VCaP (cell line): Measurements from ENCODE around the gene SLC6A17.
A peak's percentile ranks its signal among the peaks of the same experiment; 100 is the strongest.

Experiments
- H3K27ac ChIP-seq: fragments of 450-650 bp; 2 replicates; pipeline ENCODE4 v1.5.1; 2017
- CTCF ChIP-seq: fragments of 450-650 bp; conservative IDR thresholded peaks from 2 replicates; pipeline ENCODE4 v1.5.1; 2017; ENCODE audit warnings: mild to moderate bottlenecking, moderate library complexity

SLC6A17 gene

DNA sequence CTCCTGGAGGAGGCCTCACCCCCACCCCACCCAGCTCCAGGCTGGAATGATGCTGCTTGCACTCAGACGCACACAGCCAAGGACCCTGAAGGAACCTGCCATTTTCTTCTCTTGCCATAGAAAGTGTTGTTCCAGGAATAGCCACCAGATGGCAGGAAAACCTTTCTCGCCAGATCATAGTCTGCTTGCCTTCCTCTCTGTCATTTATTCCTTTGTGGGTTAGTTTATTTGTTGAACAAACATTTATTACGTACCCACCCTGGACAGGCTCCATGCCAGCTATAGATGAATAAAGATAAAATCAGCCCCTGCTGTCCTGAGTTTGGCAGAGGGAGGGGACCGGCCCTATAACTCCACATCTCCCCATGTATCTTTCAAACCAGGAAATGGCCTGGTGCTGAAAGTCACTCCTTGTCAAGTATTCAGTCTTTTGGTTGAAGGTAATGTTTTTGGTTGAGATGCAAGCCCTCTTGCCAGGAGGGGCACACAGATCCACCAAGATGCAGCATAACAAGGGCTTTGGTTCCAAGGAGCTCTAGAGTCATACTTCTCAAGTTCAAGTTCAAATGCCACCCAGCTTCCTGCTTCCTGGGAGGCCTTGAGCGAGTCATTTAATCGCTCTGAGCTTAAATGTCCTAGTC is 52.8 kb downstream of the SLC6A17 start:
- H3K27ac ChIP-seq = peak overlapping the region; percentile 89
- peak; percentile 92 for TF ChIP-seq CTCF

- H3K27ac ChIP-seq = peak overlapping the region; percentile 89; the same call in 1 of the 2 replicates
- no peak for TF ChIP-seq CTCF
Measured at GRCh38 chr1:110205156-110205555, 54.9 kb downstream of the SLC6A17 start.

DNA sequence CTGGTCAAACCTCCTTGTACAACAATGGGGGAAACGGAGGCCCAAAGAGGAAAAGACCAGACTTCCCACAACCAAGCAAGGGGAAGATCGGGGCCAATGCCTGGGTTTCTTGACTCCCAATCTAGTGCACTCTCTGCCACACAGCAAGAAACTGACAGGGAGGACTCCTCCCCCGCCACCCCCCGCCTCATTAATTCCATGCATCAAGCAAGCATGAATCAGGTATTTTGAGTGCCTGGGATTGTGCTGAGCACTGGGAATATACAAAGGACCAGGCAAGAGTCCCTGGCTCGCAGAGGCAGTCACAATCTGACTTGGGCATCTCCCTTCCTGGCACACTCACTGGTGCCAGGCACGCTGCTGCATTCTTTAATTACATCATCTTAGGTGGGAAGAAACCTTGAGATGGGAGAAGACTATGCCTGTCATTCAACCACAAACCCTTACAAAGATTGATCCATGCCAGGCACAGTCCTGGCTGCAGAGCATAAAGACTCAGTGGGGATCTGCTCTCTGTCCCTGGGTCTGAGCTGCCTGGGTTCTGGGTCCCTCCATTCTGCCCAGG is 55.4 kb downstream of the SLC6A17 start:
- no peak for TF ChIP-seq CTCF

GRCh38 chr1:110206261-110206920 is 56.1 kb downstream of the SLC6A17 start:
- TF ChIP-seq CTCF = no peak

More for the DNA sequence above, 55.4 kb downstream of the SLC6A17 start:
- H3K27ac ChIP-seq = no peak overlapping the region

DNA sequence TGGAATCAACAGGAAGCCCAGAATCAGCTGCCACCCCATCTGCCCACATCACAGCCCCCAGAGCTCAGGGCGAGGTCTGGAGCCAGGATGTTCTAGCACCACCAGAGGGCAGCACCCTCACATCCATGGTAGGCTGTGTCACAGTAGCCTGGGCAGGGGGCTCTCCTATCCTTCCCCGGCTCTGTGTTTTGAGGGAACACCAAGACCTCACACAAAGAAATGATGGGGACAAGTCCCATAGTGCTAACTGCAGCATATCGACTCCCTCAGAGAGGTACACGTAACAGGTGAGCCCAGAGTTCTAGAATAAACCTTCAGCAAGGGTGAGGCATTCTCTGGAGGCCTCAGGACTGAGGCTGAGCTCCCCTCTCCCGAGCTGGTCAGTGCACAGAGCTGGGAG is 57.5 kb downstream of the SLC6A17 start:
- TF ChIP-seq CTCF = peak; percentile 90

More at GRCh38 chr1:110206261-110206920, 56.1 kb downstream of the SLC6A17 start:
- no peak overlapping the region for H3K27ac ChIP-seq

GRCh38 chr1:110208916-110209645 is 58.8 kb downstream of the SLC6A17 start:
- no peak for TF ChIP-seq CTCF
- H3K27ac ChIP-seq = peak overlapping the region; percentile 74

More for the DNA sequence above, 57.5 kb downstream of the SLC6A17 start:
- H3K27ac ChIP-seq = no peak overlapping the region; the same call in 1 of the 2 replicates
